GM21515 (cell line): Measurements from ENCODE around the gene PRKAR1B.

Experiments
- ATAC-seq: cut with Tn5 transposase; IDR thresholded peaks from one replicate; pipeline ENCODE4 v1.9.1; 2021; ENCODE audit not compliant: unreplicated experiment

PRKAR1B gene

GRCh38 chr7:594212-594913 lies 132.7 kb downstream of the PRKAR1B start:
- ATAC-seq: no peak

GRCh38 chr7:593324-594115 lies 133.6 kb downstream of the PRKAR1B start:
- ATAC-seq: no peak

- no peak for ATAC-seq
These were observed 135.0 kb downstream of the PRKAR1B start for GRCh38 chr7:591856-592628.

GRCh38 chr7:590731-591551 lies 136.1 kb downstream of the PRKAR1B start:
- no peak for ATAC-seq

GRCh38 chr7:589781-590575 lies 137.1 kb downstream of the PRKAR1B start:
- ATAC-seq: no peak

- ATAC-seq: no peak
These were observed 139.3 kb downstream of the PRKAR1B start for GRCh38 chr7:587767-588166.

- no peak for ATAC-seq
These were observed 140.6 kb downstream of the PRKAR1B start for GRCh38 chr7:586494-586893.

GRCh38 chr7:585873-586272 lies 141.2 kb downstream of the PRKAR1B start:
- peak; percentile 11 for ATAC-seq

- ATAC-seq: peak; percentile 76
These were observed 141.8 kb downstream of the PRKAR1B start for GRCh38 chr7:585229-585711.

- ATAC-seq: no peak
These were observed 142.3 kb downstream of the PRKAR1B start for GRCh38 chr7:584820-585219.

- no peak for ATAC-seq
These were observed 143.0 kb downstream of the PRKAR1B start for GRCh38 chr7:584122-584465.

- no peak for ATAC-seq
These were observed 143.5 kb downstream of the PRKAR1B start for GRCh38 chr7:583410-584121.

GRCh38 chr7:582931-583330 lies 144.2 kb downstream of the PRKAR1B start:
- ATAC-seq: no peak

- ATAC-seq: no peak
These were observed 144.8 kb downstream of the PRKAR1B start for GRCh38 chr7:582081-582835.

- no peak for ATAC-seq
These were observed 148.7 kb downstream of the PRKAR1B start for GRCh38 chr7:578386-578785.

- no peak for ATAC-seq
These were observed 149.2 kb downstream of the PRKAR1B start for GRCh38 chr7:577741-578370.

- ATAC-seq: no peak
These were observed 149.8 kb downstream of the PRKAR1B start for GRCh38 chr7:577278-577665.
